Measurements from ENCODE around the gene TACC3.

DNA sequence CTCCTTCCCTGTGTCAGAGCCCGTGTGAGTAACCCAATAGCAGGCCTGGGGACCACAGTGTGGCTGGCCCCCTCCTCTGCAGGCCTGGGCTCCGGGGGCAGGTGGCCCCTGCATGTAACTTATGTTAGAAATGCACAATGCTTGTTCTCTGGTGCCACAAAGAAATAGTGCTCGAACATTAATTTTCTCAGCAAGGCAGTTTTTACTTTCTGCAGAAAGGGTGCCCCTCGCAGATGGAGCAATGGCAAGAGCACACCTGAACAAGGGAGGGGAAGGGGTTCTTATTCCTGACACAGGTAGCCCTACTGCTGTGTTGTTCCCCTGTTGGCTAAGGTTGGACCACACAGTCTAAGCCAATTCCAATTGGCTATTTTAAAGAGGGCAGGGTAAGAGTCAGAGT lies 17.1 kb downstream of the TACC3 start:
- TF ChIP-seq EP300 (IDR thresholded peaks at IDR 0.05) (no peak), POLR2A (IDR thresholded peaks at IDR 0.05) (no peak)

All from upper lobe of left lung (tissue), 4 donors.